ENCODE measurements around the gene ZNF710. TPM values are rescaled to one million over a fixed set of nuclear protein-coding genes. Genes with fewer than 3 reads are reported as not detected.

Gene ZNF710
- total and polyA plus RNA-seq, 10 donors, result 12.5 to 66.4 (median 30.2) TPM

DNA sequence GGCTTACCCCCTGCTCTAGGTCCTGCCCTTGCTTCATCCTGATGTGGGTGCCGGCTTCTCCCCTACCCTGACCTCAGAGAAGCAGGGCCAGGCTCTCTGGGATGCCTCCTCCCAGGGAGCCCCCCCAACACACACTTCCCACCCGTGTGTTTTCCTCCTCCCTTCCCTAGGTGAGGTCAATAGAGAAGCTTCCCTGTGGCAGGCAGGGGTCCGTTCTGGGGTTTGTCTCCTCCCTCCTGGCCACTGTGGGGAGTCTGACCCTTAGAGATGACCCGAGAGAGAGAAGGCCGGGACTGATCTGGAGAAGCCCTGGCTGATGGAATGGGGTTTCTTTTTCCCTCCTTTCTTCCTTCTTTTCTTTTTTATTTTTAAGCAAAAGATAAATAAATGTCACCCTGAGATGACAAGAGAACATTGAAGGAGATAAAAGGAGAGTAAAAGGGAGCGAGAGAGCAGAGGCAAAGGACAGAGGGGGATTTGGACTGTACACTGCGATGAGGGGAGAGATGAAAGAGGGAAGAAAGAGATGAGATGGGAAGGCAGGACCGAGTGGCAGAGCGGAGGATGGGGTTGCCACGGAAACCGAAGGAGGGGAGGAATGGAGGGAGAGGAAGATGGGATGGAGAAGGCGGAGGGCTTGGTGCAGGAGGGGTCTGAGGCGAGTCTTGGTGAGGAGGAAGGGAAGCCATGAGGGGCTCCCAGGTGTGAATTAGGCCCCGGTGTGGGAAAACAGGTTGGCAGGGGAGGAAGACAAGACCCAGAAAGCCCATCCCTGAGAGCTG lies 52.8 kb downstream of the ZNF710 start:
- WGBS, 5 donors, result 78 to 87% (median 85%) methylated on average over 14 of the region's 14 CpGs
- no peak for DNase-seq
- peaks cover 0 to 15% (median 0%) of the 10 kb centered on the region in 6 donors for H3K36me3 ChIP-seq
- peak overlapping the region in 5 of 8 donors; percentile 48 to 97 (median 66) for H3K27ac ChIP-seq
- H3K4me1 ChIP-seq, result peaks cover 12 to 96% (median 44%) of the 10 kb centered on the region in 6 donors
- no peaks in the 10 kb centered on the region for H3K9me3 ChIP-seq
- intact Hi-C loops (cut with DNase I; ENCODE audit: low total_unique reads), result no loop called here
- no peaks in the 10 kb centered on the region for H3K27me3 ChIP-seq (replicated peaks in 1 of 7)
- H3K4me3 ChIP-seq, result no peak overlapping the region
- TF ChIP-seq, protein P1, sequence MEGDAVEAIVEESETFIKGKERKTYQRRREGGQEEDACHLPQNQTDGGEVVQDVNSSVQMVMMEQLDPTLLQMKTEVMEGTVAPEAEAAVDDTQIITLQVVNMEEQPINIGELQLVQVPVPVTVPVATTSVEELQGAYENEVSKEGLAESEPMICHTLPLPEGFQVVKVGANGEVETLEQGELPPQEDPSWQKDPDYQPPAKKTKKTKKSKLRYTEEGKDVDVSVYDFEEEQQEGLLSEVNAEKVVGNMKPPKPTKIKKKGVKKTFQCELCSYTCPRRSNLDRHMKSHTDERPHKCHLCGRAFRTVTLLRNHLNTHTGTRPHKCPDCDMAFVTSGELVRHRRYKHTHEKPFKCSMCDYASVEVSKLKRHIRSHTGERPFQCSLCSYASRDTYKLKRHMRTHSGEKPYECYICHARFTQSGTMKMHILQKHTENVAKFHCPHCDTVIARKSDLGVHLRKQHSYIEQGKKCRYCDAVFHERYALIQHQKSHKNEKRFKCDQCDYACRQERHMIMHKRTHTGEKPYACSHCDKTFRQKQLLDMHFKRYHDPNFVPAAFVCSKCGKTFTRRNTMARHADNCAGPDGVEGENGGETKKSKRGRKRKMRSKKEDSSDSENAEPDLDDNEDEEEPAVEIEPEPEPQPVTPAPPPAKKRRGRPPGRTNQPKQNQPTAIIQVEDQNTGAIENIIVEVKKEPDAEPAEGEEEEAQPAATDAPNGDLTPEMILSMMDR (IDR thresholded peaks at IDR 0.05 in 8 of 11, conservative IDR thresholded peaks at IDR 0.05 in 3 of 11), result no peak
- no peak for TF ChIP-seq POLR2AphosphoS5 (IDR thresholded peaks at IDR 0.05)
- no peak for TF ChIP-seq POLR2A (IDR thresholded peaks at IDR 0.05)

DNA sequence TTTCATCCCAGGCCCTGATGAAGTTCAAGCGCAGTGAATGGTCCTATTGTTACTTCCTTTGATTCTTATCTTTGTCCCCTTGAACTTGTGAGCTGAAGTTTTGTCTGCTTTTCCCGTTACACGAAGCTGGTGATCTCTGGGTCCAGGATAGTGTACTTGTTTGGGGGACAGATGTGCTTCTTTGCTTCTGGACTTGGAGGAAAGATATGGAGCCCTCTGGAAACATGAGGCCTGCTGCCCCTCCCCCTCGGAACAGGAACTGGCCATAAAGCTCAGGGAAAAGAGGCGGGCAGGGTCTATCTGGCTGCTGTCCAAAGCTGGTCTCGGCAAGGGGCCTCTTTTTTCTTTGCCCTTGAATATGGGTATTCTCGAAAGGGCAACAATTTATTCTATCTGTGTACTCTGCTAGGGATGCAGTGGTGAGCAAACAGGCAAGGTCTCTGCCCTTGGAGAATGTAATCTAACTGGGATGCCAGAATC lies 53.5 kb downstream of the ZNF710 start:
- Histone ChIP-seq H3K27ac (peak overlapping the region in 6 of 8 donors; percentile 39 to 97 (median 58)), H3K27me3 (replicated peaks in 1 of 7) (no peaks in the 10 kb centered on the region), H3K36me3 (peaks cover 0 to 8% (median 0%) of the 10 kb centered on the region in 6 donors), H3K4me1 (peaks cover 20 to 96% (median 51%) of the 10 kb centered on the region in 6 donors), H3K9me3 (no peaks in the 10 kb centered on the region), H3K4me3 (no peak overlapping the region)
- WGBS, 5 donors, result 40 to 51% (median 46%) methylated on average over 7 of the region's 7 CpGs
- intact Hi-C loops (cut with DNase I; ENCODE audit: low total_unique reads), result no loop called here
- TF ChIP-seq POLR2AphosphoS5 (IDR thresholded peaks at IDR 0.05), result peak in 2 of 3 donors; percentile 12 to 48
- TF ChIP-seq POLR2A (IDR thresholded peaks at IDR 0.05), result no peak
- no peak for DNase-seq

DNA sequence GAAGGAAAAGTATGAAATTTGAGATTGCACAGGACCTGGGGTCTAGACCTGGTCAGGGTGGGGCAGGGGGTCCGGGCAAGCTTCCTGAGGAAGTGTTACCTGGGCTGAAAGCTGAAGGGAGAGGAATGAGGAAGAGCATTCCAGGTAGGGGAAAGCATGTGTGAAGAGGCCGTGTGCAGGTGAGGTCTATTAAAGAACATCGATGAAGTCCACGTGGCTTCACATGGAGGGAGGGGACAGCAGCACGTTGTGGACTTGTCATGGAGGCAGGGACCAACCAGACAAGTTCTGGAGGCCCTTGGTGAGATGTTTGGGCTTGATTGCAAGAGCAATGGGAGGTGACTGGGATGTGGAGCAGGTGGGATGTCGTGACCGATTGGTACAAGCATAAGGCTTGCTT lies 54.1 kb downstream of the ZNF710 start:
- Histone ChIP-seq H3K4me1 (peaks cover 25 to 96% (median 56%) of the 10 kb centered on the region in 6 donors), H3K27me3 (replicated peaks in 1 of 7) (no peaks in the 10 kb centered on the region), H3K27ac (peak overlapping the region in 6 of 8 donors; percentile 39 to 97 (median 58)), H3K4me3 (no peak overlapping the region), H3K9me3 (no peaks in the 10 kb centered on the region), H3K36me3 (peaks cover 0 to 2% (median 0%) of the 10 kb centered on the region in 6 donors)
- 73 to 81% (median 74%) methylated on average over 7 of the region's 7 CpGs for WGBS, 5 donors
- no peak for TF ChIP-seq POLR2A (IDR thresholded peaks at IDR 0.05)
- TF ChIP-seq, protein P1 (IDR thresholded peaks at IDR 0.05 in 8 of 11, conservative IDR thresholded peaks at IDR 0.05 in 3 of 11), result no peak
- no peak for TF ChIP-seq POLR2AphosphoS5 (IDR thresholded peaks at IDR 0.05)
- intact Hi-C loops (cut with DNase I; ENCODE audit: low total_unique reads), result no loop called here
- DNase-seq, result no peak

DNA sequence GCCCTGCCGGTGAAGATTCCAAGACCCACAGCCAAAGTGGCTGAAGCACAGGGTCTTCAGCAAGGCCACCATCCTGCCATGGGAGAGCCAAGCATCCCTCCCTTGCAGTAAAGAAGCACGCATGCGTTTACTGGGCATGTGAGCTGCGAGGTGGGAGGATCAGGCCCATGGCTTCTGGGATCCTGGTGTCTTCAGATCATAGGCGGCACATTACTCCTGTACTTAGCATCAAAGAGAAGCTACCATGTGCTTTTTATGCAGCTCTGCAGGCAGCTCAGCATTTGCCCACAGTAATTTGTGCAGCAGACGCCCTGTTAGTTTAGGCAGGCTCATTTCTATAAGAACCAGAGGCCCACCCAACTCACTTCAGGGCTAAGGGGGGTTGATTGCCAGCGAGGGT lies 55.4 kb downstream of the ZNF710 start:
- H3K36me3 ChIP-seq, result no peaks in the 10 kb centered on the region
- TF ChIP-seq POLR2A (IDR thresholded peaks at IDR 0.05) (no peak), POLR2AphosphoS5 (IDR thresholded peaks at IDR 0.05) (no peak)
- TF ChIP-seq, protein P1 (IDR thresholded peaks at IDR 0.05 in 8 of 11, conservative IDR thresholded peaks at IDR 0.05 in 3 of 11), result no peak
- no peak overlapping the region for H3K4me3 ChIP-seq
- no peaks in the 10 kb centered on the region for H3K27me3 ChIP-seq (replicated peaks in 1 of 7)
- H3K27ac ChIP-seq, result peak overlapping the region in 4 of 8 donors; percentile 2 to 97 (median 93)
- H3K9me3 ChIP-seq, result no peaks in the 10 kb centered on the region
- H3K4me1 ChIP-seq, result peaks cover 37 to 96% (median 69%) of the 10 kb centered on the region in 6 donors
- no peak for DNase-seq
- WGBS, 5 donors, result 94 to 96% (median 94%) methylated on average over 6 to 7 of the region's 7 CpGs
- intact Hi-C loops (cut with DNase I; ENCODE audit: low total_unique reads), result no loop called here
